ENCODE measurements around the gene RIPPLY1. TPM values are rescaled to one million over a fixed set of nuclear protein-coding genes. Genes with fewer than 3 reads are reported as not detected.
A peak's percentile ranks its signal among the peaks of the same experiment; 100 is the strongest.

Gene RIPPLY1
- total and polyA plus RNA-seq, 5 donors from 2014 or later: not detected

- Histone ChIP-seq H3K9me3 (ENCODE audit: control insufficient read depth in 2 of 2, low read length in 2 of 2) (no peaks in the 10 kb centered on the region), H3K4me3 (ENCODE audit: low read depth, low read length) (no peak overlapping the region), H3K4me1 (ENCODE audit: control insufficient read depth, insufficient read depth, low read length, poor library complexity, severe bottlenecking) (no peaks in the 10 kb centered on the region), H3K27me3 (ENCODE audit: control insufficient read depth, insufficient read depth, low read length) (no peaks in the 10 kb centered on the region), H3K27ac (ENCODE audit: insufficient read depth, low read length, poor library complexity, severe bottlenecking) (no peak overlapping the region), H3K36me3 (ENCODE audit: control insufficient read depth, insufficient read depth, low read length) (no peaks in the 10 kb centered on the region)
- H3K36me3 Mint-ChIP-seq: no peaks in the 10 kb centered on the region
- H3K4me1 Mint-ChIP-seq: peaks cover 0 to 2% (median 0%) of the 10 kb centered on the region in 4 donors
- H3K27ac Mint-ChIP-seq: no peak overlapping the region
- H3K27me3 Mint-ChIP-seq: no peaks in the 10 kb centered on the region
- no peak overlapping the region for H3K4me3 Mint-ChIP-seq
- peaks cover 0 to 2% (median 0%) of the 10 kb centered on the region in 7 donors for H3K9me3 Mint-ChIP-seq
- no peak for ATAC-seq (ENCODE audit: low read depth in 2 of 2)
- DNase-seq: no peak
Measured at GRCh38 chrX:106905064-106905708, 2.0 kb upstream of the RIPPLY1 start.

- Mint-ChIP-seq H3K9me3 (peaks cover 0 to 2% (median 0%) of the 10 kb centered on the region in 7 donors), H3K4me3 (no peak overlapping the region), H3K4me1 (peaks cover 0 to 2% (median 0%) of the 10 kb centered on the region in 4 donors), H3K27me3 (no peaks in the 10 kb centered on the region), H3K27ac (no peak overlapping the region), H3K36me3 (no peaks in the 10 kb centered on the region)
- Histone ChIP-seq H3K4me1 (ENCODE audit: control insufficient read depth, insufficient read depth, low read length, poor library complexity, severe bottlenecking) (no peaks in the 10 kb centered on the region), H3K27ac (ENCODE audit: insufficient read depth, low read length, poor library complexity, severe bottlenecking) (no peak overlapping the region), H3K4me3 (ENCODE audit: low read depth, low read length) (no peak overlapping the region), H3K9me3 (ENCODE audit: control insufficient read depth in 2 of 2, low read length in 2 of 2) (no peaks in the 10 kb centered on the region), H3K36me3 (ENCODE audit: control insufficient read depth, insufficient read depth, low read length) (no peaks in the 10 kb centered on the region), H3K27me3 (ENCODE audit: control insufficient read depth, insufficient read depth, low read length) (no peaks in the 10 kb centered on the region)
- DNase-seq: no peak
- no peak for ATAC-seq (ENCODE audit: low read depth in 2 of 2)
Measured at GRCh38 chrX:106903856-106904528, 851 bp upstream of the RIPPLY1 start.

- no peaks in the 10 kb centered on the region for H3K36me3 Mint-ChIP-seq
- H3K27ac Mint-ChIP-seq: no peak overlapping the region
- H3K9me3 Mint-ChIP-seq: peaks cover 0 to 2% (median 0%) of the 10 kb centered on the region in 7 donors
- no peaks in the 10 kb centered on the region for H3K36me3 ChIP-seq (ENCODE audit: control insufficient read depth, insufficient read depth, low read length)
- no peak overlapping the region for H3K4me3 ChIP-seq (ENCODE audit: low read depth, low read length)
- H3K27ac ChIP-seq (ENCODE audit: insufficient read depth, low read length, poor library complexity, severe bottlenecking): no peak overlapping the region
- no peak for DNase-seq
- H3K9me3 ChIP-seq (ENCODE audit: control insufficient read depth in 2 of 2, low read length in 2 of 2): no peaks in the 10 kb centered on the region
- ATAC-seq (ENCODE audit: low read depth in 2 of 2): no peak
- no peaks in the 10 kb centered on the region for H3K27me3 ChIP-seq (ENCODE audit: control insufficient read depth, insufficient read depth, low read length)
- H3K4me3 Mint-ChIP-seq: no peak overlapping the region
- no peaks in the 10 kb centered on the region for H3K27me3 Mint-ChIP-seq
- no peaks in the 10 kb centered on the region for H3K4me1 Mint-ChIP-seq
- H3K4me1 ChIP-seq (ENCODE audit: control insufficient read depth, insufficient read depth, low read length, poor library complexity, severe bottlenecking): no peaks in the 10 kb centered on the region
Measured at GRCh38 chrX:106902684-106903083, 457 bp downstream of the RIPPLY1 start.

- peaks cover 0 to 2% (median 0%) of the 10 kb centered on the region in 7 donors for H3K9me3 Mint-ChIP-seq
- H3K27me3 Mint-ChIP-seq: no peaks in the 10 kb centered on the region
- Histone ChIP-seq H3K36me3 (ENCODE audit: control insufficient read depth, insufficient read depth, low read length) (no peaks in the 10 kb centered on the region), H3K27me3 (ENCODE audit: control insufficient read depth, insufficient read depth, low read length) (no peaks in the 10 kb centered on the region), H3K4me3 (ENCODE audit: low read depth, low read length) (no peak overlapping the region), H3K27ac (ENCODE audit: insufficient read depth, low read length, poor library complexity, severe bottlenecking) (no peak overlapping the region), H3K4me1 (ENCODE audit: control insufficient read depth, insufficient read depth, low read length, poor library complexity, severe bottlenecking) (no peaks in the 10 kb centered on the region), H3K9me3 (ENCODE audit: control insufficient read depth in 2 of 2, low read length in 2 of 2) (no peaks in the 10 kb centered on the region)
- H3K36me3 Mint-ChIP-seq: no peaks in the 10 kb centered on the region
- H3K4me3 Mint-ChIP-seq: no peak overlapping the region
- no peak for DNase-seq
- ATAC-seq (ENCODE audit: low read depth in 2 of 2): no peak
- H3K27ac Mint-ChIP-seq: no peak overlapping the region
- no peaks in the 10 kb centered on the region for H3K4me1 Mint-ChIP-seq
Measured at GRCh38 chrX:106901781-106902219, 1.3 kb downstream of the RIPPLY1 start.

GRCh38 chrX:106901341-106901740 lies 1.8 kb downstream of the RIPPLY1 start:
- H3K9me3 Mint-ChIP-seq: peaks cover 0 to 2% (median 0%) of the 10 kb centered on the region in 7 donors

GRCh38 chrX:106899841-106900240 lies 3.3 kb downstream of the RIPPLY1 start:
- Histone ChIP-seq H3K4me3 (ENCODE audit: low read depth, low read length) (no peak overlapping the region), H3K27me3 (ENCODE audit: control insufficient read depth, insufficient read depth, low read length) (no peaks in the 10 kb centered on the region), H3K36me3 (ENCODE audit: control insufficient read depth, insufficient read depth, low read length) (no peaks in the 10 kb centered on the region), H3K4me1 (ENCODE audit: control insufficient read depth, insufficient read depth, low read length, poor library complexity, severe bottlenecking) (no peaks in the 10 kb centered on the region), H3K27ac (ENCODE audit: insufficient read depth, low read length, poor library complexity, severe bottlenecking) (no peak overlapping the region), H3K9me3 (ENCODE audit: control insufficient read depth in 2 of 2, low read length in 2 of 2) (no peaks in the 10 kb centered on the region)
- H3K4me1 Mint-ChIP-seq: no peaks in the 10 kb centered on the region
- H3K36me3 Mint-ChIP-seq: no peaks in the 10 kb centered on the region
- ATAC-seq (ENCODE audit: low read depth in 2 of 2) (no peak), DNase-seq (no peak)
- H3K27me3 Mint-ChIP-seq: no peaks in the 10 kb centered on the region
- H3K4me3 Mint-ChIP-seq: no peak overlapping the region
- H3K27ac Mint-ChIP-seq: no peak overlapping the region
- H3K9me3 Mint-ChIP-seq: peaks cover 0 to 2% (median 0%) of the 10 kb centered on the region in 7 donors

More at GRCh38 chrX:106901341-106901740, 1.8 kb downstream of the RIPPLY1 start:
- H3K27me3 ChIP-seq (ENCODE audit: control insufficient read depth, insufficient read depth, low read length): no peaks in the 10 kb centered on the region
- H3K4me3 Mint-ChIP-seq: no peak overlapping the region
- no peaks in the 10 kb centered on the region for H3K36me3 ChIP-seq (ENCODE audit: control insufficient read depth, insufficient read depth, low read length)
- H3K9me3 ChIP-seq (ENCODE audit: control insufficient read depth in 2 of 2, low read length in 2 of 2): no peaks in the 10 kb centered on the region
- no peak for ATAC-seq (ENCODE audit: low read depth in 2 of 2)
- H3K4me3 ChIP-seq (ENCODE audit: low read depth, low read length): no peak overlapping the region
- no peak overlapping the region for H3K27ac ChIP-seq (ENCODE audit: insufficient read depth, low read length, poor library complexity, severe bottlenecking)
- H3K4me1 Mint-ChIP-seq: no peaks in the 10 kb centered on the region
- no peak overlapping the region for H3K27ac Mint-ChIP-seq
- H3K4me1 ChIP-seq (ENCODE audit: control insufficient read depth, insufficient read depth, low read length, poor library complexity, severe bottlenecking): no peaks in the 10 kb centered on the region
- no peaks in the 10 kb centered on the region for H3K27me3 Mint-ChIP-seq
- no peak for DNase-seq
- no peaks in the 10 kb centered on the region for H3K36me3 Mint-ChIP-seq

- Histone ChIP-seq H3K4me1 (ENCODE audit: control insufficient read depth, insufficient read depth, low read length, poor library complexity, severe bottlenecking) (no peaks in the 10 kb centered on the region), H3K9me3 (ENCODE audit: control insufficient read depth in 2 of 2, low read length in 2 of 2) (no peaks in the 10 kb centered on the region), H3K27ac (ENCODE audit: insufficient read depth, low read length, poor library complexity, severe bottlenecking) (no peak overlapping the region), H3K27me3 (ENCODE audit: control insufficient read depth, insufficient read depth, low read length) (no peaks in the 10 kb centered on the region), H3K36me3 (ENCODE audit: control insufficient read depth, insufficient read depth, low read length) (no peaks in the 10 kb centered on the region), H3K4me3 (ENCODE audit: low read depth, low read length) (no peak overlapping the region)
- Mint-ChIP-seq H3K36me3 (no peaks in the 10 kb centered on the region), H3K27ac (no peak overlapping the region), H3K4me1 (no peaks in the 10 kb centered on the region), H3K9me3 (peaks cover 0 to 2% (median 0%) of the 10 kb centered on the region in 7 donors), H3K27me3 (no peaks in the 10 kb centered on the region), H3K4me3 (no peak overlapping the region)
- ATAC-seq (ENCODE audit: low read depth in 2 of 2): no peak
- no peak for DNase-seq
Measured at GRCh38 chrX:106899276-106899675, 3.9 kb downstream of the RIPPLY1 start.

GRCh38 chrX:106898462-106898861 lies 4.7 kb downstream of the RIPPLY1 start:
- H3K4me1 Mint-ChIP-seq: no peaks in the 10 kb centered on the region
- H3K27me3 ChIP-seq (ENCODE audit: control insufficient read depth, insufficient read depth, low read length): no peaks in the 10 kb centered on the region
- DNase-seq (peak in 2 of 3 donors; percentile 39 to 60), ATAC-seq (ENCODE audit: low read depth in 2 of 2) (no peak)
- H3K27ac ChIP-seq (ENCODE audit: insufficient read depth, low read length, poor library complexity, severe bottlenecking): no peak overlapping the region
- no peaks in the 10 kb centered on the region for H3K36me3 Mint-ChIP-seq
- H3K4me3 Mint-ChIP-seq: no peak overlapping the region
- H3K27me3 Mint-ChIP-seq: no peaks in the 10 kb centered on the region
- H3K4me1 ChIP-seq (ENCODE audit: control insufficient read depth, insufficient read depth, low read length, poor library complexity, severe bottlenecking): no peaks in the 10 kb centered on the region
- H3K9me3 ChIP-seq (ENCODE audit: control insufficient read depth in 2 of 2, low read length in 2 of 2): no peaks in the 10 kb centered on the region
- no peak overlapping the region for H3K27ac Mint-ChIP-seq
- no peak overlapping the region for H3K4me3 ChIP-seq (ENCODE audit: low read depth, low read length)
- H3K9me3 Mint-ChIP-seq: peaks cover 0 to 2% (median 0%) of the 10 kb centered on the region in 7 donors
- no peaks in the 10 kb centered on the region for H3K36me3 ChIP-seq (ENCODE audit: control insufficient read depth, insufficient read depth, low read length)

Measured in CD4-positive, CD25-positive, alpha-beta regulatory T cell (primary cell).